ENCODE data around the gene ARL8B.

- TF ChIP-seq CTCF (conservative IDR thresholded peaks at IDR 0.05 in 1 of 2, IDR thresholded peaks at IDR 0.05 in 1 of 2; ENCODE audit: extremely low read depth in 1 of 2, insufficient read depth in 1 of 2, low read depth in 1 of 2, low read length in 2 of 2) (no peak), EZH2 (IDR thresholded peaks at IDR 0.05; ENCODE audit: borderline replicate concordance, low read length) (no peak)
Measured at GRCh38 chr3:5136919-5137429, 14.9 kb downstream of the ARL8B start.
